HG02870 (cell line): ENCODE data around the gene LPCAT1.
A peak's percentile ranks its signal among the peaks of the same experiment; 100 is the strongest.
"Not testable (repeated sequence)": the region's sequence is repeated elsewhere in the genome, so short reads cannot be mapped to it uniquely, and the experiment has no call there.

Source experiments
- ATAC-seq: cut with Tn5 transposase; IDR thresholded peaks from one replicate; pipeline ENCODE4 v1.9.1; 2021; ENCODE audit warnings: mild to moderate bottlenecking, moderate library complexity; ENCODE audit not compliant: unreplicated experiment

The LPCAT1 gene

DNA sequence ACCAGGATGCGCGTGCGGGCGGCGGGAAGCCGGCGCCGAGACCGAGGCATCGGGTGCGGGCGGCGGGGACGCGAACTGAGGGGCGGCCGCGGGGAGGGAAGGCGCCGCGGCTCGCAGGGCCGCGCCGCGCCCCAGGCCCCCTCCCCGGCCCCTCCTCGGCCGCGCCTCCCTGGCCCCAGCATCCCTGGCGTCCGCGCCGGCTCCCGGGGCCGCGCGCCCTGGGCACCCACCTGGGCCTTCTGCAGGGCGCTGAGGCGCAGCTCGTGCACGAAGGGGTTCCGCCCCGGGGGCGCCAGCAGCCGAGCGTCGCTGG, 324 bp downstream of the LPCAT1 start:
- peak; percentile 13 for ATAC-seq

- ATAC-seq, result no peak
These were observed 920 bp downstream of the LPCAT1 start for GRCh38 chr5:1522601-1523479.

DNA sequence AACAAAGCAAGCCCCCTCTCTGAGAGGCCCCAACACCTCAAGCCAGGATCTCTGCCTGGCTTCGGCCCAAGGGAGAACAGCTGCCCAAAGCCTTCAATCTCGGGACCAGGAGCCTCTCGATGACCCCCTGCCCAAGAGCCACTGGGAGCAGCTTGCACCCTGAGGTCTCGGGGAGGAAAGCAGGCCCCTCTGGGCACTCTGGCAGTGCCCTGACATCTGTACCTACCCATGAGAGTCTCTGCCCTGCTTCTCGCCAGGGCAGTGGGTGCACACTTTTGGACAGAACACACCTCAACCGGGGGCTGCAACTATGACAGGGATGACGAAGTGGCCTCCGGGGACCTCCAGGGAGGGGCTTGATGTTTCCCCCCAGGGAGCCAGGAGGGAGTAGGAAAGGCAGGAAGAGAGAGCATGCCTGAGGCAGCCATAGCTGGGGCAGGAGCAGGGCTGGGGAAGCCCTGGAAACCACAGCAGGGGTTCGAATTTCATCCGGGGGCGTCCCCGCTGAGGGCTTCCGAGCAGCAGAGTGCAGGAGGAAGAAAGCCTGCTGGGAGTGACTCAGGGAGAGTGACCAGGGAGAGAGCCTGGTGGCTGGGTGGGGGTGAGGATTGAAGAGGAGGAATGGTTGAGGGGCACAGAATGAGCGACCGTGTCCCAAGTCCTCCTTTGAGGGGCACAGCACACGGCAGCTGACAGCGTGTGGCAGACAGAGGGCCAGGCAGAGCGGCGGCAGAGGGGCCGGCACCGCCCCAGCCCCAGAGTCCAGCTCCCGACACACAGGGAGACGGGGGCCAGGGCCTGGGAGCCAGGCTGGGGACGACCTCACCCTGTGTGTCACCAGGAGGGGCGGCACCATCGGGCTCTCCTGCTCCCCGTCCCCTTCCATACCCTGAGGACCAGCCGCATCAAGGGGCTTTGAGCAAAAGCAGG, 1.8 kb downstream of the LPCAT1 start:
- ATAC-seq, result no peak

DNA sequence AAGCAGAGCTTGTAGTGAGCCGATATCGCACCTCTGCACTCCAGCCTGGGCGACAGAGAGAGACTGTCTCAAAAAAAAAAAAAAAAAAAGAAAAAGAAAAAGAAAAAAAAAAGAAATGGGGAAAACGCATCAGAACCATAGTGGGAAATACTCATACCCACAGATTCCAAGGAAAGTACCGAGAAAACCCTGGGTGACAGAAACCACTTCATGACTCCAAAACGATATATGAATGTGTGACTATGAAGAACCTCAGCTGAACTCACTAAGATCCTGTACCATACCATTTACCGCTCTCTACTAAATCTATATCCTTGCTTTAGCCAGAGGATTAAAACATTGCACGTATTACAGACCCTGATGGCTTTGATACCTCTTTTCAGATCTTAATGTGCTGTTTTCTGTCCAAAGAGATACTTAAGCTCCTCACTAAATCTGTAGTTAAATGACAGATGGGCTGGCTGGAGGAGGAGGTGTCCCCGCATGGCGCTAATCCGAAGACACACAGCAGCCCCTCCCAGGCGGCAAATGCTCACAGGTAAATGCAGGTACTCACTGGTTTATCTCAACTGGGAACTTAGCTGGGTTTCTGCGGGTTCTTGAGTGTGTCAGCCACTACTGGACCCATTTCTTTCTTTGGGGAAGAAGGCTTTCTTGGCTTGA, 2.8 kb downstream of the LPCAT1 start:
- ATAC-seq, result no peak

DNA sequence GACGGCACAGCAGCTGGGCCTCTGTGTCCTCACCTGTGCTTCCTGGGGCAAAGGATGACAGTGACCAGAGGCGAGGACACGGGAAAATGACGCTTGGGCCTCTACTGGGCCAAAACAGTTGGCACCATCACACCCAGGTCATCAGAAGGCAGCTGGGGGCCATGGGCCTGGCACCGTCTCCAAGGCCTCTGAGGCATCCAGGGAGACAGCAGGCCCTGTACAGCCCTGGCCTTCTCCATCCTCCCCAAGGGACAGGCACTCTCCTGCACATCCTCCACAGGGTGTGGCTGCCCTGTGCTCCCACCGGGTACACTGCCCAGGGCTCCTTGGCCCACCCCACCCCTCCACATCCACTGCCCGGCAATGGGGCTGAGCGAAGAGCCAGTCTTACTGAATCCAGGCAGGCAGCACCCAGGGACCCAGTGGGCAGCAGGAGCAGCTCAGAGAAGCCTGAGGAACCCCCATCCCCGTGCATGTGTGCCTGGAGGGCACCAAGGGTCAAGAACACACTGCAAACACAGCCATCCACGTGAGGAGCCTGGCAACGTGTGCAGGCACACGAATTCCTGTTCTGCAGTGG, 4.0 kb downstream of the LPCAT1 start:
- ATAC-seq, result no peak

GRCh38 chr5:1517838-1518237, 5.9 kb downstream of the LPCAT1 start:
- no peak for ATAC-seq

- no peak for ATAC-seq
These were observed 6.9 kb downstream of the LPCAT1 start for GRCh38 chr5:1516615-1517601.

DNA sequence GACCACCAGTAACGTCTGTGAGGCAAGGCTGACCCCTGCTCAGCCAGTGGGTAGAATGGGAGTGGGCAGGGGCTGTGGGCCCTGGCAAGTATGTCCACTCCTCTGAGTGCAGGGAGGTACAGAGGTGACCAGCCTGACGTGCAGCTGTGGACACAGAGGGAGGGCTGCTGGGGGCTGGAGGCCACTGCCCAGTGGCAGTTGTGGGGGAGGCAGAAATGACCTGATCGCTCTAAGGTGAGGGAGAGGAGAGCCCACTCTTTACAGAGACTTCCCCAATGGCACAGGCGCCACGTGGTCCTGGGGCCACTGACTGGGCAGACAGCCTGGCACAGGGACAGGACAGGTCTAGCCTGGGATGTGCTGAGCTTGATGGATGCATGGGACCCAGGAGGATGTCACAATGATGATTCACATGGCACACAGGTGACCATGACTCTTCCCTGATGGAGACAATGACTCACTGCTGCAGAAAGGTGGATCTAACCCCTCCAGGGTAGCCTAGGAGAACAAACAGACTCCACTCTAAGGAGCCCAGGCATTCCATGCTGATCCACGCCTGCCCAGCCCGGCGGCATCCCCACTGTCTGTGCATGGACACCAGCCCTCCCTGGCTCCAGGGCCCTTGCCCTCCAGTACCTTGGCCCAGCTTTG, 7.7 kb downstream of the LPCAT1 start:
- ATAC-seq, result no peak

DNA sequence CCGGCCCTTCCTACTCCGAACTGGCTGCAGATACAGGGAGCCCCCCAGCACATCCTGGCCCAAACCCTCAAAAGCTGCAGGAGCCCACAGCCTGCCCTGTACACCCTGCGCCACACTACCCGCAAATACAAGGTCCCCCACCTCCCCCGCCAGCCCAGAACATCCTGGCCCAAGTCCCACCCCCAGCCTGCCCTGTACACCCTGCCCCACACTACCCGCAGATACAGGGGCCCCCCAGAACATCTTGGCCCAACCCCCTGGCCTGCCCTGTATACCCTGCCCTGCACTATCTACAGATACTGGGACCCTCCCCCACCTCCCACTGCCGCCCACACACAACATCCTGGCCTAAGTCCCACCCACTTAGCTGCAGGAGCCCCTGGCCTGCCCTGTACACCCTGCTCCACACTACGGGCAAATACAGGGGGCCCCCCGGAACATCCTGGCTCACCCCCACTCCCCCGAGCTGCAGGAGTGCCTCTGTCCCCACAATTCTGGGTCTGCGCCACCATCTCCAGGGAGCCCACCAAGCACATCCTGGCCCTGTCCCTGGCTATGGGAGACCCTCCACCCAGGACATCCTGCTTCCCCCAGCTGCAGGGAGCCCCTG, 8.3 kb downstream of the LPCAT1 start:
- ATAC-seq, result no peak

GRCh38 chr5:1514819-1515310, 8.9 kb downstream of the LPCAT1 start:
- not testable (repeated sequence) for ATAC-seq

DNA sequence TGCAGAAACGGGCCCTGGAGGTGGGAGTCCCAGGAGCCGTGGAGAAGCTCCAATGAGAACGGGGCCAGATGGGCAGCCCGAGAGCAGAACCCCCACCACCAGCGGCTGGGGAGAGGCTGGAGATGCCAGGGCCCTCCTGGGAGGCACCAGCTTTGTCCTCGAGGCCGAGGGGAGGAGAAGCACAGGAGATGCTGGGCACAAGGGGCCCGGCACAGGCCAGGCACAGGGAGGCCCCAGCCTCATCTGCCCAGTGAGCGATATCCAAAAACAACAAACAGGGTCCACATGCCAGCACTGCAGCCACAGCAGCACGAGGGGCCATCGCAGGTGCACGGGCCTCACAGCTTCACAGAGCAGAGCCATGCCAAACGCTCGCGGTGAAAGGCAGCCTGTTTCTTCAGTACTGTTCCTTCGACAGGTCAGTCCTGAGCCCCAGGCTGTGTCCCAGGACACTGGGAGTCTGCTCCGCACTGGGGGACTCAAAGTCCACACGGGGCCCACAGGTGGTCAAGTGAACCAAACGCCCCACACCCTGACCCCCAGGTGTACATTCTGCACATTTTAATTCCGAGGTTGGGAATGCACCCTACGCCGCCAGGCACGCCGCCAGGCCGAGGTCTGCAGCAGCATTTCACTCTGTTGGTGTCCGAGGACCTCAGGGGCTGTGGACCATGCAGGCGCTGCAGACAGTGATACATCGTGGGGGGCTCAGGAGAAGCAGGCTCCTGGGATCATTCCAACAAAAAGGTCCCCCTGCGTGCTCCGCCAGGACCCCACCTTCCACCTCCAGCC, 9.5 kb downstream of the LPCAT1 start:
- no peak for ATAC-seq

GRCh38 chr5:1513326-1514026, 10.3 kb downstream of the LPCAT1 start:
- no peak for ATAC-seq

- ATAC-seq, result no peak
These were observed 11.0 kb downstream of the LPCAT1 start for GRCh38 chr5:1512541-1513291.

DNA sequence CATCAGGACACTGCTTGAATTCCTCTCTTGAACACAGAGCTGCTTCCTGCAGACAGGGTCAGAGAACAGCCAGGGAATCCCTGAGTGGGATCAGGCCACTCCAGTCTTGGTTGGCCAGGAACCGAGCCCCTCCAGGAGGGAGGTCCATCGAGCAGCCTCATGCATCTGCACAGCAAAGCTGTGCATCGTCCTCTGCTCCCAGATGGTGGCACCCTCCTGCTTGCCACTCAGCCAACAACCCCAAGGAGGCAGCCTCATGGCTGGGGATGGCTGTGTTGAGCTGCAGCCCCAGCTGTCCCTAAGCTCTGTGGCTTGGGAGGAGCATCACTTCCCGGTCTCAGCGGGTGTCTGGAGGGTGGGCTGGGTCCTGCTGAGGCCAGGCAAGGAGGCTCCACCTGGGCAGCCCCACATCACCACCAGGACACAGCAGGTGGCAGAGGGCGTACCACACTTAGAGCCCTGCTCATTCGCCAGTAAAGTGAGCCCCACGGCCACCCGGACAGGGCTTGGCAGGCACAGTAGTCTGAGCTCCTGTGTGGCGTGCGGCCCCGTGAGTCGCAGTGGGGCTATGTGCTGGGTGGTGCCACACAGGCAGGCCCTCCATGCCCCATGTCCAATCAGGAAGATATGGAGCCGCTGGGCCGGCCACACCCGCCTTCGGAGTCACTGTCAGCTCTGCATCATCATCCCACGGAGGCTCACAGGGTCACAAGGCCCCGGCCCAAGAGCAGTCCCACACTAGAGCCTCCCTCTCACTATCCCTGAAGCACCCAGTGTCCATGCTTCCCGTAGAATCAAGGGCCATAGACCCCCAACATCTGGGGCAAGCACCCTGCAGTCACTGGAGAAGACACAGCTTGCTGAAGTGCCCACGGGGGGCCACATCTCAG, 11.9 kb downstream of the LPCAT1 start:
- ATAC-seq, result no peak

- no peak for ATAC-seq
These were observed 12.7 kb downstream of the LPCAT1 start for GRCh38 chr5:1511048-1511447.

DNA sequence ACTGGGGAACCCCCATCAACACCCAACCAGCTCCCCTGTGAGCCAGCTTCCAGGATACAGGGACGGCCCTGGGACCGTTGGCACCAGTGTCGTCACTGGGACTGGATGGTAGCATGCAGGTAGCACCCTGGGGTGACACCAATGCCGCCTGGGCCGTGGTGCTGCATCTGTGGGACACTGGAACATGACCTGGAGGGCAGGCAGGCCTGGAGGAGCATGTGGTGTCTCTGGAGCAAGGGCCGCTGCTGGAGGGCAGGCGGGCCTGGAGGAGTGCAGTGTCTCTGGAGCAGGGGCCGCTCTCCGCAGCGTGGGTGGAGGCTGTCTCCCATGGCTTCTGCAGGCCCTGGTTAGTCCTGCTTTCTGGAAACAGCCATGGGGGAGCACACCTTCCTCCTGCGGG, 13.1 kb downstream of the LPCAT1 start:
- ATAC-seq, result no peak
